HEK293T (cell line): ENCODE data around the gene ITGB7.

ENCODE experiments used
- ARNT ChIP-seq: fragments of 450-650 bp; IDR thresholded peaks from 2 replicates; pipeline ENCODE4 v1.6.1; 2017; ENCODE audit warnings: mild to moderate bottlenecking
- BHLHE40 ChIP-seq: fragments of 450-650 bp; IDR thresholded peaks from 2 replicates; pipeline ENCODE4 v1.6.1; 2016; ENCODE audit warnings: mild to moderate bottlenecking, moderate library complexity, borderline replicate concordance
- FOXA1 ChIP-seq: fragments of 450-650 bp; IDR thresholded peaks from 2 replicates; pipeline ENCODE4 v1.6.1; 2016; ENCODE audit warnings: mild to moderate bottlenecking
- FOXK2 ChIP-seq: fragments of 450-650 bp; IDR thresholded peaks from 2 replicates; pipeline ENCODE4 v1.6.1; 2016; ENCODE audit warnings: mild to moderate bottlenecking
- FOXM1 ChIP-seq: fragments of 450-650 bp; IDR thresholded peaks from 2 replicates; pipeline ENCODE4 v1.6.1; 2017; ENCODE audit warnings: mild to moderate bottlenecking, borderline replicate concordance
- HDGF ChIP-seq: fragments of 450-650 bp; IDR thresholded peaks from 2 replicates; pipeline ENCODE4 v1.6.1; 2017; ENCODE audit warnings: antibody characterized with exemption, borderline replicate concordance
- TARDBP ChIP-seq: fragments of 450-650 bp; IDR thresholded peaks from 2 replicates; pipeline ENCODE4 v1.6.1; 2016

DNA sequence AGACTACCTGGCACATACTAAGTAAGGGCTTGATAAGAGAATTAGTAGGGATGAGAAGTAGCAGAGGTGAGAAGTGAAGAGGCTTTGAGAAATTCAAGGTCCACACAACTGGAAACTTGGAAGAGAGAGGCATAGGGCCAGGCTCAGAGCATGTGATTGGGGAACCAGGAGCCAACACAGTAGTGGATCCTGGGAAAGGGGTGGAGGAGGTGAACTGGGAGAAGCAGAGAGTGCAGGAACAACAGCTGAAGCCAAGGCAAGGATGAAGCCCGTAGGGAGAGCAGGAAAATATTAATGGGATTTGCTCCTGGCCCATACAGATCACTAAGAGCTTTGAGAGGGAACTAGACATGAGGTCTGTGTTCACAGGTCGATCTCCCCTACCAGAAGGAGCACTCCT is 1.4 kb upstream of the ITGB7 start:
- no peak for TF ChIP-seq TARDBP
- no peak for TF ChIP-seq FOXA1
- no peak for TF ChIP-seq FOXM1
- no peak for TF ChIP-seq FOXK2
- no peak for TF ChIP-seq HDGF
- TF ChIP-seq BHLHE40 = no peak
- TF ChIP-seq ARNT = no peak
